NCI-H146 treated with DMSO at 0.1 percent for 48 hours (cell line): Measurements from ENCODE around the gene SLC25A22.

Experiments
- DNase-seq: peaks from one replicate; lab custom pipeline; 2025; ENCODE audit not compliant: unreplicated experiment; lab: John Stamatoyannopoulos, UW

The SLC25A22 gene

GRCh38 chr11:804599-804964 is 6.5 kb upstream of the SLC25A22 start:
- no peak for DNase-seq

- peak; percentile 67 for DNase-seq
Observed at GRCh38 chr11:803770-804598, 5.9 kb upstream of the SLC25A22 start.

- no peak for DNase-seq
Observed at GRCh38 chr11:803467-803742, 5.3 kb upstream of the SLC25A22 start.

- DNase-seq, result no peak
Observed at GRCh38 chr11:802693-803466, 4.8 kb upstream of the SLC25A22 start.

- no peak for DNase-seq
Observed at GRCh38 chr11:802018-802617, 4.0 kb upstream of the SLC25A22 start.

- no peak for DNase-seq
Observed at GRCh38 chr11:801097-801780, 3.2 kb upstream of the SLC25A22 start.

GRCh38 chr11:800473-800872 is 2.4 kb upstream of the SLC25A22 start:
- no peak for DNase-seq

GRCh38 chr11:799641-800316 is 1.7 kb upstream of the SLC25A22 start:
- DNase-seq, result no peak

GRCh38 chr11:797296-798092 is 587 bp downstream of the SLC25A22 start:
- DNase-seq, result peak; percentile 79

- DNase-seq, result no peak
Observed at GRCh38 chr11:796565-797295, 1.4 kb downstream of the SLC25A22 start.

- no peak for DNase-seq
Observed at GRCh38 chr11:795634-796564, 2.2 kb downstream of the SLC25A22 start.

- no peak for DNase-seq
Observed at GRCh38 chr11:794766-795633, 3.1 kb downstream of the SLC25A22 start.

- DNase-seq, result no peak
Observed at GRCh38 chr11:794013-794765, 3.9 kb downstream of the SLC25A22 start.

GRCh38 chr11:793556-793955 is 4.5 kb downstream of the SLC25A22 start:
- DNase-seq, result no peak

- DNase-seq, result no peak
Observed at GRCh38 chr11:792873-793272, 5.2 kb downstream of the SLC25A22 start.

- no peak for DNase-seq
Observed at GRCh38 chr11:792535-792821, 5.6 kb downstream of the SLC25A22 start.
